Adipose tissue (tissue), 3 donors: ENCODE results near the gene ACP5. TPM values are rescaled to one million over a fixed set of nuclear protein-coding genes. Genes with fewer than 3 reads are reported as not detected.
"Not testable (repeated sequence)": the region's sequence is repeated elsewhere in the genome, so short reads cannot be mapped to it uniquely, and the experiment has no call there.

ENCODE experiments used
- H3K27ac ChIP-seq: one replicate; pipeline ENCODE4 v1.5.1; 2013; ENCODE audit warnings: low read depth, low read length
- WGBS, 3 donors: extraction: QIAGEN DNeasy Blood & Tissue Kit; methylation state at CpG; one replicate each; pipeline ENCODE4 v1.1.7; 2013; 5-methylcytosine and 5-hydroxymethylcytosine counted together
- polyA plus RNA-seq, 3 donors: library from polyadenylated mRNA; stranded (reverse); fragments of 200-250 nt; gene quantifications; one replicate each; pipeline ENCODE4 v1.2.3, GENCODE V29; 2013
- donor health status: healthy with polysubstance abuse.
- donor health status: Bipolar disorder and iron deficiency.
- donor health status: healthy.

The ACP5 gene
- polyA plus RNA-seq = 10 to 100 TPM in 1 of 3 donors, 1 to 10 TPM in 2; 9.7 to 19.6 (median 9.9) TPM

DNA sequence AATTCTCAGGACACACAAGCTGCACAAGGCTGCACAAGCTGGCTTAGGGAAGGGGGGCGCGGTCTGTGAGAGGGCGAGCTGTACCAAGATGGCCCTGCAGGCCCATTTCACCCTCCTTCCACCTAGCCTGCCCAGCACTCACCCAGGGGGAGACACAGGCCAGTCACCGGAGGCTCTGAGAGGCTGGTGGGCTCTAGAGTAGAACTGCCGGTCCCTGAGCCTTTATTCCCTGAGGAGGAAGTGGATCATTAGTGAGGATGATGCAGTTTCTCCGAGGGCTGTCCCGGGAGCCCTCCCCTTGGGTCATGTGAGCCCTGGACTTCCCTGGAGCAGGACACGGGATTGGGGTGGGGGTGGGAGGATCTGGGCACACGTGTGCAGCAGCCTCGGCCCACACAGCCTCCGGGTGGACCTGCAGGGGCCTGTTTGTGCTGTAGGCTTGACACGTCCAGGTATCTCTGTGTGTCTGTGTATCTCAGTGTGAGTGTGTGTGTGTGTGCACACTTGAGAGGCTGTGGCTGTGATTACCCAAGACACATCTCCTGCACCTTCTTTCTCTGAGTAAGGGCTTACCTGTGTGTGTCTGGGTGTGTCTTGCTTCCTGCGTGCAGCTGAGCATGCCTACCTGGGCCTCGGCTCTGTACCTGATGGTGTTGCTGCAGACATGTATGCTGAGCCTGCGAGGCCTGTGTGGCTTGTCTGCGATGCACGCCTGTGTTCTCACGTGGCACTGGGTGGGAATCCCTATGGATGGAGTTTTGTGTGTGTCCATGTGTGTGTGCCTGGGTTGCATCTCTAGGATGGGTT, at the start of gene ACP5:
ACP5 (minus strand) TSS at position 195 of the 807 bp plus-strand sequence. CDS start 328 bp downstream, outside the sequence.
- H3K27ac ChIP-seq = no peak within 1 kb of the TSS
- WGBS, 3 donors = 57 to 76% (median 60%) methylated on average over 18 of the region's 18 CpGs

DNA sequence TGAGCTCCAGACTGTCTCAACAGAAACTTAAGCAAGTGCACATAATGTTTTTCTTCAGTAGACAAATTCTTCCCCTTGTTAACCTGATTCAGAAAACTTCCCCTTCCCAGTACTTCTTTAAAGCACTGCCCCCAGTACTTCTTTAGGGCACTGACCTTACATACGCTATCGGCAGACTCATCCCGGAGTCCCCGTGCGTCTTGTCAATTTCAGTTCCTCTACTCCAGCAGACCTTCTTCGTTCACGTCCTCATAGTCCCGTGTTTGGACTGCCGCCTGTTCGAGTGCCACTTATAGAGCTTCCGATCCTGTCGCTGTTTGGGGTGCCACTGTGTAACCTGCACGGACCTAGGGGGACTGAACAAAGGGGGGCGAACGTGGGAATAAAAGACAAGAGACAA, 48.8 kb upstream of the ACP5 start:
- 80 to 84% (median 82%) methylated on average over 15 of the region's 15 CpGs for WGBS, 3 donors
- H3K27ac ChIP-seq = no peak overlapping the region

DNA sequence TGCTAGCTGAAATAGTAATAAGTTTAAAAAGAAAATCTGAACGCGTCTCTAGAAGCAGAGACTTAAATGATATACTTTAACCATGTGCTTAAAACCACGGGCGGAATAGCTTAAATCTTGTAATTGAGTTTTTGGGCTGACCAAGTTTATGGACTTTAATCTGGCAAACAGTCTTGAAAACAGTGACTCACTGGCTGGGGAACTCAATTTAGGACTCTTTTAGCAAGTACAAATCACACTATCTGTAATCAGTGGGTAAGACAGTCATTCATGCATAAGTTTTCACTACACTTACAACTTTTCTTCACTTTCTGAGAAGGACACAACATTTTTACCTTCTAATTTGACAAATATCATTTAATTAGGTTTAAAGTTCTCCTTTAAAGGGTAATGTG, 46.6 kb upstream of the ACP5 start:
- WGBS, 3 donors = 23 to 53% (median 41%) methylated on average over 4 of the region's 4 CpGs
- H3K27ac ChIP-seq = no peak overlapping the region

DNA sequence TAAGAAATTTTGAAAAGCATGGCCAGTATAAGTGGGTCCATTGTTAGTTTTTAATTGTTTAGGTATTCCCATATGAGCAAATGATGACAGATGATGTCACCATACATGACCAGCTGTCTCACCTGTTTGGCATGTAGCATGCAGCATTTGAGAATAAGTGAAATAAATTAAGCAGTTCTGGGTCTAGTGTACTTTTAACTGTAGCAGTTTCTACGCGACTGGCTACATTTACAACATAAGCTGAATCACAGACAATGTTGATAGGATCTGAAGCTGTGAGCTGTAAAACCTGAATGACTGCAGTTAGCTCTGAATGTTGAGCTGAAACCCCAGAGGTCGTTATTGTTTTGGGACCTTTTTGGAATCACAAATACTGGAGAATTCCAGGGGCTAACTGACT, 45.0 kb upstream of the ACP5 start:
- 51 to 62% (median 53%) methylated on average over 3 of the region's 3 CpGs for WGBS, 3 donors
- H3K27ac ChIP-seq = not testable (repeated sequence)

DNA sequence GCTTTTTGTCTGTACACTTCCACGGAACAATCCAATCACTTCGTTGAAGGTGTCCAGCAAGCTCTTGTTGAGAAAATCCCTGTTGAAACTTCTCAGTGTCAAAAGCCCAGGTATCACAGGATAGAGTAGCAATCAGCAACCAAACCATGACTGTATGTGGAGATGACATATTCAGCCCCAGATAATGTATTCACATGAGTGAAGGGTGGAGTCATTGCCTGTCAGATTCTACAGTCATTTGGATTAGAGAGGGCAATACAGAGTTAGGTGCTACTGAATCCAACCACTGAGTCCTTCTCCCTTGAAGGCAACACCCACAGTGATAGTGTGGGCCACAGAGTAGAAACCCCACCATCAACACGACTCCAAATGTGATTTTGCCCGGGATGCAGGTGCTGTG, 43.1 kb upstream of the ACP5 start:
- no peak overlapping the region for H3K27ac ChIP-seq
- WGBS, 3 donors = 71 to 85% (median 74%) methylated on average over 4 of the region's 4 CpGs

DNA sequence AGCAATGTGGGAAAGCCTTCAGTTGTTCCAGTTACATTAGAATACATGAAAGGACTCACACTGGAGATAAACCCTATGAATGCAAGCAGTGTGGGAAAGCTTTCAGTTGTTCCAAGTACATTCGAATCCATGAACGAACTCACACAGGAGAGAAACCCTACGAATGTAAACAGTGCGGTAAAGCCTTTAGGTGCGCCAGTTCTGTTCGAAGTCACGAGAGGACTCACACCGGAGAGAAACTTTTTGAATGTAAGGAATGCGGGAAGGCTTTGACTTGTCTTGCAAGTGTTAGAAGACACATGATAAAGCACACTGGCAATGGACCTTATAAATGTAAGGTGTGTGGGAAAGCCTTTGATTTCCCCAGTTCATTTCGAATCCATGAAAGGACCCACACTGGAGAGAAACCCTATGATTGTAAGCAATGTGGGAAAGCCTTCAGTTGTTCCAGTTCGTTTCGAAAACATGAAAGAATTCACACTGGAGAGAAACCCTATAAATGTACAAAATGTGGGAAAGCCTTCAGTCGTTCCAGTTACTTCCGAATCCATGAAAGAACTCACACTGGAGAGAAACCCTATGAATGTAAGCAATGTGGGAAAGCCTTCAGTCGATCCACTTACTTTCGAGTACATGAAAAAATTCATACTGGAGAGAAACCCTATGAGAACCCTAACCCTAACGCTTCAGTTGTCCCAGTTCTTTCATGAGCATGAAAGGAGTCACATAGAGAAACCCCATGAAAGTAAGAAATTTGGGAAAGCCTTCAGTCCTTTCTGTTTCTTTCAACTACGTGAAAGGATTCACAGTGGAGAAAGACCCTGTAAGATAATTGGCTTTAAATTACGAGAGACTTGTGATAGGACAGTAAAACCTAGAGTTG, 40.0 kb upstream of the ACP5 start:
- 97% methylated on average over 19 of the region's 19 CpGs for WGBS, 3 donors
- H3K27ac ChIP-seq = no peak overlapping the region

DNA sequence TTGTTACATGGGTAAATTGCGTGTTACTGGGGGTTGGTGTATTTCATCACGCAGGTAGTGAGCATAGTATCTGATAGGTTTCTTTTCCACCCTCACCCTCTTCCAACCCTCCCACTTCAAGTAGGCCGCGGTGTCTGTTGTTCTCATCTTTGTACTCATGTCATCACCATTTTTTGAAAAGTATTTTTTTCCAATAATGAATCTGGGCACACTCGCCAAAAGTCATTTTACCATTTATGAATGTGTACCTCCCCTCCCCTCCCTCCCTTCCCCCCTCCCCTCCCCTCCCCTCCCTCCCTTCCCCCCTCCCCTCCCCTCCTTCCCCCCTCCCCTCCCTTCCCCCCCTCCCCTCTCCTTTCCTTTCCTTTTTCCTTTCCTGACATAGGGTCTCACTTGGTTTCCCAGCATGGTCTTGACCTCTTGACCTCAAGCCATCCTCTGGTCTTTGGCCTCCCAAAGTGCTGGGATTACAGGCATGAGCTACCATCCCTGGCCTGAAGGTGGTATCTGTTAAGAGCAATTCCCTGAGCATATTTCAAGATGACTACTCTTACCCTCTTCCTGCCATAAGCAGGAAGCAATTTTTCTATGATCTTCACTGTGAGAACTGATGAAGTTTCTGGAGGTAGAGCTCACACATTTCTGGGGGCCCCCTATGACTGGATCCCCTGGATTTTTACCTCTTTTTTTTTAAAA, 35.5 kb upstream of the ACP5 start:
- 95 to 97% (median 96%) methylated on average over 5 of the region's 5 CpGs for WGBS, 3 donors
- no peak overlapping the region for H3K27ac ChIP-seq

DNA sequence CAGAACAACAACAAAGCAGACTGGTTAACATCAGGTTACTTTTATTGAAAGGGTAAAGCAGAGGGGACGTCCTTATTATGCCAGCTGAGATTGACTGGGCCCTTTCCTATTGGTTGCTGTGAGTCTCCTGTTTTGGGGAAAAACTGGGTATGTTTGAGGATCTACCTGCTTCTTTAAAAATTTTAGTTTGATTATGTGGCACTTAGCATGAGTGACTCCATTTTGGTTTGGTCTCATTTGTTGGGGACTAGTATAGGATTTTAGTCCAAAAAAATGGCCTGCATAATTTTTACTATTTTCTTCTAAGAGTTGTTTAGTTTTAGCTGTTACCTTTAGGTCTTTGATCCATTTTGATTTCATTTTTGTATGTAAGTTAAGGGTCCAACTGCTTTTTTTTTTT, 34.3 kb upstream of the ACP5 start:
- H3K27ac ChIP-seq = no peak overlapping the region
- WGBS, 3 donors = 87 to 100% (median 95%) methylated on average over 1 of the region's 1 CpG

DNA sequence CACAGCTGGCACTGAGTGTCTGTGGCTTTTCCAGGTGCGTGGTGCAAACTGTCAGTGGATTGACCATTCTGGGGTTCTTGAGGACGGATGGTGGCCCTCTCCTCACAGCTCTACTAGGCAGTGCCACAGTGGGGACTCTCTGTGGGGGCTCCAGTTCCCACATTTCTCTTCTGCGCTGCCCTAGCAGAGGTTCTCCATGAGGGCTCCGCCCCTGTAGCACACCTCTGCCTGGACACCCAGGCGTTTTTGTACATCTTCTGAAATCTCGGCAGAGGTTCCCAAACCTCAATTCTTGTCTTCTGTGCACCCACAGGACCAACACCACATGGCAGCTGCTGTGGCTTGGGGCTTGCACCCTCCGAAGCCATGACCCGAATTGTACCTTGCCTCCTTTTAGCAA, 29.0 kb upstream of the ACP5 start:
- 96 to 99% (median 96%) methylated on average over 8 of the region's 8 CpGs for WGBS, 3 donors
- H3K27ac ChIP-seq = no peak overlapping the region

DNA sequence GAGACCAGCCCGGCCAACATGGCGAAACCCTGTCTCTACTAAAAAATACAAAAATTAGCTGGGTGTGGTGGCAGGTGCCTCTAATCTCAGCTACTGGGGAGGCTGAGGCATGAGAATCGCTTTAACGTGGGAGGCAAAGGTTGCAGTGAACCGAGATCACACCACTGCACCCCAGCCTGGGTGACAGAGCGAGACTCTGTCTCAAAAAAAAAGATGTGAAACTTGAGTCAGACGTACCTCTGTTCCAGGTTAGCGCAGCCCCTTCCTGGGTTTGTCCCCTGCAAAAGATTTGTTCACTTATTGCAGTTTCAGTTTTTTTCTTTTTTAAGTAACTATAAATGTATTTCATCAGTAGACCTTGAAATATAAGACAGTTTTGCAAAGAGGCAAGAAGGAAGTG, 22.3 kb upstream of the ACP5 start:
- WGBS, 3 donors = 89 to 97% (median 90%) methylated on average over 8 of the region's 8 CpGs
- H3K27ac ChIP-seq = not testable (repeated sequence)

DNA sequence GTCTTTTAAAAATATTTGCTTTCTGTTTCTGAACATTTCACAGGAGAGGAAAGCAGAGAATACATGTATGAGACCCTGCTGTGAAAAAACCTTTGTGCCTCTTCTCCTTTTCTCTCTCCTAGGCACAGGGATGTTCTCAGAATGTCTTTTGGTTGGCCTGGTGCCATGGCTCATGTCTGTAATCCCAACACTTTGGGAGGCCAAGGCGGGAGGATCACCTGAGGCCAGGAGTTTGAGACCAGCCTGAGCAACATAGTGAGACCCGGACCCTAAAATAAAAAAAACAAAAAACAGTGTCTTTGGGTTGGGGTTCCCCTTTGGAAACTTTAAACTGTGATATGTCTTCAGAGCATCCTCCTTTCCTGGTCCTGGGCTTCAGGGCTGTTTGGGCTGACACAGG, 21.3 kb upstream of the ACP5 start:
- no peak overlapping the region for H3K27ac ChIP-seq
- WGBS, 3 donors = 92 to 98% (median 93%) methylated on average over 2 of the region's 2 CpGs

DNA sequence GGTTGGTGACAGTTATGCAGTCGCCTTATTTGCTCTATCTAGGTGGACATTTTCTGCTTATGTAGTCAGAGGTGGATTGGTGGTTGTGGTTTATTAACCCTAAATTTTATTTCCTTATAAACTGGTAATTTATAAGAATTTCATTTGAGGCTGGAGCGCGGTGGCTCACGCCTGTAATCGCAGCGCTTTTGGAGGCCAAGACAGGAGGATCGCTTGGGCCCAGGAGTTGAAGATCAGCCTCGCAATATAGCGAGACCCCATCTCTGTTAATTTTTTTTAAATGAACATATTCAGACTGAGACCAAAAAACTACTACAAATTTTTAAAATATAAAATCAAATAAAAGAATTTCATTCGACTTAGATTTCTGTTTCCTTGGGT, 20.6 kb upstream of the ACP5 start:
- 59 to 67% (median 59%) methylated on average over 10 of the region's 10 CpGs for WGBS, 3 donors
- no peak overlapping the region for H3K27ac ChIP-seq

DNA sequence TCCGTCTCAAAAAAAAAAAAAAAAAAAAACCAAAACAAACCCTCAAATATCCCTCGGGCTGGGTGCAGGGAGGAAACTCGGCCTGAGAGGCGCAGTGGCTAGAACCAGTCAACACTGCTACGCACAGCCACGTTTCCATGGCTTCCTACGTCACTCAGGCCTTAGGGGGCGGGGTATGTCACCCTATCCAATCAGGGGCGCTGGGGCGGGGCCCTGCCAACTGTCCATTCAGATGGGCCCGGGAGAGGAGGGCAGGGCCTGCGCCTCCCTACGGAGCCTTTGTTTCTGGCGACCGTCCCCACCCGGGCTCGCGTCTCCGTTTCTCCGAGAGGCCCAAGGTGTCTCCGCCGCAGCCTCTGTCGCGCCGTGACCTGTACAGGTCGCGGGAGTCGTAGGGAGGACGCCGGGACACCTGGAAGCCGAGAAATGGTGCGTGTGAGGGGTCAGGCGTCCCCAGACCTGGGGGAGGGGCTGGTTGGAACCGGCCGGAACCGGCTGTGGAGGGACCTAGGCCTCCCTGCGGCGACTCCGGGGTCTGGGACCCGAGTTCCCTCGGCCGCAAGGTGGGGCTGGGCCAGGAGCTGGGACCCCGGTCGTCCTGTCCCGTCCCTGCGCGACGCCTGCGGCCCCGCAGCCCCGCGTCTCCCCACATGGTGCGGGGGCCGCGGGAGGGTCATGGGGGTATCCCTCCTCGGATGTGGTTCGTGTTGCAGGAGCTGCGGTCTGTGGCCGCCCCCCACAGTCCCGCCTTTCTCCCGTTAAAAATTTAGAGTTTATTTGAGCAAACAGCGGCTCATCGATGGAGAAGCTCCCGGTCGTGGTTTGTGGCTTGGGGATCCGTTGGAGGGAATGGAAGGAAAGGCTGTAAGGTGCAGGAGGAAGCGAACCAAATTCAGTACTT, 20.0 kb upstream of the ACP5 start, which contains the start of gene ZNF627:
ZNF627 (plus strand) TSS at position 282 of the 901 bp plus-strand sequence; CDS start at position 427, 145 bp downstream.
- WGBS, 3 donors = 0% methylated on average over 65 to 67 of the region's 67 CpGs

DNA sequence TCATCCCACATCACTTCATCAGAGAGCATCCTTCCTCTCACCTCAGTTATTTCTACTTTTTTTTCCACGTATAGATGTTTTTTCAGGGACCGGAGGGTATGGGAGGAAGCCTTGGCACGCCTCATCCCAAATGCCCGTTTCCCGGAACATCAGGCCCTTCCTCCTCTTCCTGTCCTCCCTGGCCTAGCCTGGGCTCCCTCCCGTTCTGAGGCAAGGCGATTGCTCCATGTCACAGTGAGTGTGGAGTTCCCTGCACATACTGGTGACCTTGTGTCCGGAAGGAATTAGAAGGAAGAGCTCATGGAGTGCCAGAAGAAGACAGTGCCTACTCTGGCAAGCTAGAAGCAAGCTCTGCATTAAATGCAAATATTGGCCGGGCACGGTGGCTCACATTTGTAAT, 18.7 kb upstream of the ACP5 start:
- 80 to 83% (median 80%) methylated on average over 10 of the region's 10 CpGs for WGBS, 3 donors

More for the DNA sequence above, 20.0 kb upstream of the ACP5 start, which contains the start of gene ZNF627:
- peak within 1 kb of the TSS; percentile 3 for H3K27ac ChIP-seq

DNA sequence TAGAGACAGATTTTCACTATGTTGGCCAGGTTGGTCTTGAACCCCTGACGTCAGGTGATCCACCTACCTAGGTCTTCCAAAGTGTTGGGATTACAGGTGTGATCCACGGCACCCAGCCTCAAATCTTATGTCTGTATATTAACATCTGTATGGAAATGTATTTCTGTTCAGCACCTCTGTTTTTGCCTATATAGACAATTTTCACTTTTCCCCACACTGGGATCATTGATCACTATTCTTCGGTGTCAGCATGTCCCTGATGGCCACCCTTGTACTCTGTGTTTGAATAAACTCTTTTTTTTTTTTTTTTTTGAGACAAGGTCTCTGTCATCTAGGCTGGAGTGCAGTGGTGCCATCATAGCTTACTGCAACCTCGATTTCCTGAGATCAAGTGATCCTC, 16.6 kb upstream of the ACP5 start:
- 85 to 87% (median 87%) methylated on average over 4 of the region's 4 CpGs for WGBS, 3 donors
- no peak overlapping the region for H3K27ac ChIP-seq

More for the DNA sequence above, 18.7 kb upstream of the ACP5 start:
- no peak overlapping the region for H3K27ac ChIP-seq

DNA sequence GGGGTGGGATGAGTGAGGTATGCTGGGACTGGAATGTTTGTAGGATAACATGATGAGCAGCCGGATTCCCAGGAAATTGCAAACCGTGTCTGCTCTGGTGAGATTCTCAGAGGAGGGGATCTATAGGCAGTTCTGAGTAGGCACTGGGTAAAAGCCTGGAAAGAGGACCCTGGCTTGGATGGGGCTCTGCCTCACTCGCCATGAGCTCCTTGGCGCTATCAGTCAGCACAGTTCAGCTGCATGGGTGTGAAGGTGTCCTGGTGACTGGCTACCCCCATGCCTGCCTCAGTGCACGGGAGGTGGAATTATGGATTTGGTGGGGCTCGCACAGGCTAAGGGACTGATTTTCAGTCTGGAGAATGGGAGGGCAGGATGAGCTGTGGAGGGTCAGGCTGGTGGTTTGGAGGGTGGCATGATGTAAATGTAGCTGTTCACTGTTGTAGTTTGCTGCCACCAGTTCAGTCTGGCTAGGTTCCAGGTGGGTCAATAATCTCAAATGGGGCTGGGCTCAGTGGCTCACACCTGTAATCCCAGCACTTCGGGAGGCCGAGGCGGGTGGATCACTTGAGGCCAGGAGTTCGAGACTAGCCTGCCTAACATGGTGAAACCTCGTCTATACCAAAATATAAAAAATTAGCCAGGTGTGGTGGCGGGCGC, 10.7 kb upstream of the ACP5 start:
- 53 to 74% (median 65%) methylated on average over 12 to 13 of the region's 13 CpGs for WGBS, 3 donors
- H3K27ac ChIP-seq = no peak overlapping the region

DNA sequence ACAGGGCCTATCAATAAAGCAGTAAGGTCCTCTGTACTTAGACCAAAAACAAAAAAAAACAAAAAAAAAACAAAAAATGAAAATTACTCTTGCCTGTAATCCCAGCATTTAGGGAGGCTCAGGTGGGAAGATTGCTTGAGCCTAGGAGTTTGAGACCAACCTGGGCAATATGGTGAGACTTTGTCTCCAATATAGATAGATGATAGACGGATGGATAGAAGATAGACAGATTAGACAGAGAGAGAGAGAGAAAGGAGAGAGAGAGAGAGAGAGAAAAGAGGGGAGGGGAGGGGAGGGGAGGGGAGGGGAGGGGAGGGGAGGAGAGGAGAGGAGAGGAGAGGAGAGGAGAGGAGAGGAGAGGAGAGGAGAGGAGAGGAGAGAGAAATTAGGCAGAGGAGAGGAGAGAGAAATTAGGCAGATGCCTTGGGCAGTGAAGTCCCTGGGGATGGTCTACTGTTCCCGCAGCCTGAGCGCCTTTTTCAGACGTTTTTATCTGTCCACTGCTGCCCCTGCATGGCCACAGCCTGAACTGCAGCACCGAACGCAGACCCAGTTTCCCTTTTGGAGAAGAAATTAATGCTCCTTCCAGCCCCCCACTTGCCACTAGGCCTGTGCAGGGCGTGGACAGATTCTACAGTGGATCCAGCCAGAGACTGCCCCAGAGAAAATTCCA, 10.0 kb upstream of the ACP5 start:
- 1 to 3% (median 2%) methylated on average over 6 to 7 of the region's 7 CpGs for WGBS, 3 donors
- H3K27ac ChIP-seq = no peak overlapping the region
